A549 (cell line): ENCODE data around the gene ZNF730. TPM values are rescaled to one million over a fixed set of nuclear protein-coding genes. Genes with fewer than 3 reads are reported as not detected.
"Not testable (repeated sequence)": the region's sequence is repeated elsewhere in the genome, so short reads cannot be mapped to it uniquely, and the experiment has no call there.

Experiments
- ATAC-seq, 2 experiments: fragments of 200-7000 bp in 1 of 2; fragments of >200 bp in 1 of 2; cut with Nextera tagmentation in 1 of 2; cut with Tn5 transposase in 1 of 2; 3 replicates each; pipeline versions ENCODE4 v1.8.0 to v1.9.1; 2018 to 2020; ENCODE audit warnings: mild to moderate bottlenecking in 1 of 2, moderate library complexity in 1 of 2
- CTCF ChIA-PET: fragments of 300-600 bp; sonication (Branson Sonifier 250); formaldehyde crosslinking; extraction: SDS; loops from one replicate; lab custom pipeline; 2021; ENCODE audit warnings: antibody characterized with exemption, inconsistent platforms; lab: Yijun Ruan, JAX
- POLR2A ChIA-PET: fragments of 350-600 bp; formaldehyde crosslinking; extraction: SDS; loops from one replicate; lab custom pipeline; 2021; ENCODE audit warnings: antibody characterized with exemption, inconsistent platforms; lab: Yijun Ruan, JAX
- DNase-seq, 2 experiments: peaks; one replicate each; pipeline versions ENCODE4 v3.0.0 to v3.0.0-alpha.2; 2011 to 2016; ENCODE audit warnings: low read depth in 1 of 2, low spot score in 1 of 2
- FAIRE-seq: peaks from 2 replicates; lab custom pipeline; 2011; peaks lifted over from hg19 to GRCh38; lab: Jason Lieb, UNC
- H3K27ac ChIP-seq, 2 experiments: fragments of >200 bp; sonication (Bioruptor Twin); formaldehyde crosslinking; 3 replicates each; pipeline ENCODE4 v1.5.1; 2016 to 2017
- H3K4me1 ChIP-seq: fragments of >200 bp; sonication (Bioruptor Twin); formaldehyde crosslinking; 3 replicates; pipeline ENCODE4 v1.6.1; 2016
- H3K4me2 ChIP-seq: fragments of >200 bp; sonication (Bioruptor Twin); formaldehyde crosslinking; 3 replicates; pipeline ENCODE4 v1.6.1; 2016
- H3K4me3 ChIP-seq: fragments of >200 bp; sonication (Bioruptor Twin); formaldehyde crosslinking; 3 replicates; pipeline ENCODE4 v1.5.1; 2016
- H3K9me3 ChIP-seq: fragments of >200 bp; sonication (Bioruptor Twin); formaldehyde crosslinking; 3 replicates; pipeline ENCODE4 v1.6.1; 2016
- CHD4 ChIP-seq: fragments of 200-600 bp; sonication (generic); IDR thresholded peaks from 2 replicates; pipeline ENCODE4 v1.6.1; 2016; ENCODE audit warnings: antibody characterized with exemption, mild to moderate bottlenecking, borderline replicate concordance
- FOSL2 ChIP-seq, 2 experiments: fragments of 450-650 bp in 1 of 2; fragments of >200 bp in 1 of 2; sonication (Bioruptor Twin) in 1 of 2; formaldehyde crosslinking; IDR thresholded peaks; 2 replicates each; pipeline versions ENCODE4 v1.5.0 to v1.6.1; 2016 to 2020; ENCODE audit warnings: mild to moderate bottlenecking in 1 of 2, moderate library complexity in 1 of 2
- FOXS1 ChIP-seq: fragments of 250-450 bp; sonication (Bioruptor Pico); IDR thresholded peaks from 2 replicates; pipeline ENCODE4 v1.5.0; 2020; ENCODE audit warnings: mild to moderate bottlenecking, moderate library complexity
- HDAC2 ChIP-seq: fragments of 200-600 bp; sonication (generic); IDR thresholded peaks from 2 replicates; pipeline ENCODE4 v1.6.1; 2016
- HOXA7 ChIP-seq: fragments of 250-450 bp; sonication (Bioruptor Pico); IDR thresholded peaks from 2 replicates; pipeline ENCODE4 v1.5.0; 2020; ENCODE audit warnings: mild to moderate bottlenecking, moderate library complexity
- MAZ ChIP-seq: fragments of 150-350 bp; IDR thresholded peaks from 2 replicates; pipeline ENCODE4 v1.6.1; 2014; ENCODE audit warnings: antibody characterized with exemption, low read depth, low read length, borderline replicate concordance
- NFE2L2 ChIP-seq: fragments of 150-350 bp; conservative IDR thresholded peaks from 2 replicates; pipeline ENCODE4 v1.6.1; 2014; ENCODE audit warnings: low read length
- NR3C1 ChIP-seq: fragments of >200 bp; sonication (Bioruptor Twin); formaldehyde crosslinking; IDR thresholded peaks from 3 replicates; pipeline ENCODE4 v1.6.1; 2017
- POLR2A ChIP-seq: IDR thresholded peaks from 2 replicates; pipeline ENCODE4 v1.6.1; 2012; ENCODE audit warnings: mild to moderate bottlenecking, low read length
- RNF2 ChIP-seq: fragments of 200-600 bp; sonication (generic); IDR thresholded peaks from 2 replicates; pipeline ENCODE4 v1.6.1; 2016; ENCODE audit warnings: low read depth, mild to moderate bottlenecking, antibody characterized with exemption, moderate library complexity, borderline replicate concordance
- SREBF2 ChIP-seq: fragments of 450-650 bp; IDR thresholded peaks from 2 replicates; pipeline ENCODE4 v1.6.1; 2014; ENCODE audit warnings: mild to moderate bottlenecking, moderate library complexity
- TFCP2L1 ChIP-seq: fragments of 250-450 bp; sonication (Bioruptor Pico); IDR thresholded peaks from 2 replicates; pipeline ENCODE4 v1.5.0; 2021; ENCODE audit warnings: mild to moderate bottlenecking
- WGBS: methylation state at CpG from one replicate; pipeline ENCODE4 v1.1.6; 2017; ENCODE audit errors: missing lambda C conversion rate; 5-methylcytosine and 5-hydroxymethylcytosine counted together
- polyA plus RNA-seq, 4 experiments: library from polyadenylated mRNA; depleted of rRNA in 3 of 4; stranded (reverse); fragments of >200 nt; fragmentation: RNase III in 1 of 4; extraction: RNeasy Plus Mini Kit Qiagen cat#74134 plus additional on column Dnase treatment in 1 of 4; gene quantifications; 2 replicates in 3 of 4; 3 replicates in 1 of 4; pipeline ENCODE4 v1.2.3, GENCODE V29; 2011 to 2017
- TF ChIP-seq, protein P1 (sequence below): fragments of 200-600 bp; sonication (generic); IDR thresholded peaks from 2 replicates; pipeline ENCODE4 v1.6.1; 2016; ENCODE audit warnings: antibody characterized with exemption, mild to moderate bottlenecking, moderate library complexity
- TF ChIP-seq, protein P2 (sequence below): fragments of >200 bp; sonication (Bioruptor Twin); formaldehyde crosslinking; IDR thresholded peaks from 3 replicates; pipeline ENCODE4 v1.5.1; 2016
- TF ChIP-seq, protein P3 (sequence below): fragments of 250-450 bp; sonication (Bioruptor Pico); IDR thresholded peaks from 2 replicates; pipeline ENCODE4 v1.5.0; 2020; ENCODE audit warnings: low read depth, mild to moderate bottlenecking, moderate library complexity

Gene ZNF730
- polyA plus RNA-seq, 2 of the 4 experiments (the other 2 are of a cell fraction), result not detected

DNA sequence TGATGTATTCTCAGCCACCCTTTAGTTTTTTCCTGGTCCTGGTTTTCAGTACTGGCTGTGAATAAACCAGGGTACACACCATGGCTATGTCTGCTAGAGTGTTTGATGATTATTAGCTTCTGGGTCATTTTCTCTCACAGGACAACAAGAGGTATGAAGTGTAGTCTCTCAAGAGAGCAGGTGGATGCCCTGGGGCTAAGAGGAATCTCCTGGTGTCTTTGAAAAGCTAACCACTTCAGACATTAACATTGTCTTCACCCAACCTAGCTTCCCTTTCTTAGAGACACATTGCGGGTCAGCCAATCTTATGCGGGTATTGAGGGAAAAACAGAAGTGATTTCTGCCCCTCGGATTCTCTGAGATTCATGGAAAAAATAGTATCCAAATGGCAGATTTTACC, 1.6 kb downstream of the ZNF730 start (continued):
- TF ChIP-seq TFCP2L1 (CRISPR knock-in tag), result no peak

DNA sequence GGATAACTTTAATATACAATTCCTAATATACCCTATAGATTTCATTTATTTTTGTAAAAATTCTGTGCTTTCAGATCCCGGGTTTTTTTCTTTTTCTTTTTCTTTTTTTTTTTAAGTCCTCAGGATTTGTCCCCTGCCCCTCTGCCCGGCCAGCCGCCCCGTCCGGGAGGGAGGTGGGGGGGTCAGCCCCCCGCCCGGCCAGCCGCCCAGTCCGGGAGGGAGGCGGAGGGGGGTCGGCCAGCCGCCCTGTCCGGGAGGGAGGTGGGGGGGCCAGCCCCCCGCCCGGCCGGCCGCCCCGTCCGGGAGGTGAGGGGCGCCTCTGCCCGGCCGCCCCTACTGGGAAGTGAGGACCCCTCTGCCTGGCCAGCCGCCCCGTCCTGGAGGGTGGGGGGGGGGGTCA, 17.4 kb downstream of the ZNF730 start:
- peaks cover 47% of the 10 kb centered on the region for H3K9me3 ChIP-seq
- H3K4me2 ChIP-seq, ATAC-seq, H3K27ac ChIP-seq, CTCF ChIA-PET, FAIRE-seq, DNase-seq, H3K4me1 ChIP-seq, POLR2A ChIA-PET, H3K4me3 ChIP-seq: not testable (repeated sequence)
- 50% methylated on average over 2 of the region's 24 CpGs for WGBS

DNA sequence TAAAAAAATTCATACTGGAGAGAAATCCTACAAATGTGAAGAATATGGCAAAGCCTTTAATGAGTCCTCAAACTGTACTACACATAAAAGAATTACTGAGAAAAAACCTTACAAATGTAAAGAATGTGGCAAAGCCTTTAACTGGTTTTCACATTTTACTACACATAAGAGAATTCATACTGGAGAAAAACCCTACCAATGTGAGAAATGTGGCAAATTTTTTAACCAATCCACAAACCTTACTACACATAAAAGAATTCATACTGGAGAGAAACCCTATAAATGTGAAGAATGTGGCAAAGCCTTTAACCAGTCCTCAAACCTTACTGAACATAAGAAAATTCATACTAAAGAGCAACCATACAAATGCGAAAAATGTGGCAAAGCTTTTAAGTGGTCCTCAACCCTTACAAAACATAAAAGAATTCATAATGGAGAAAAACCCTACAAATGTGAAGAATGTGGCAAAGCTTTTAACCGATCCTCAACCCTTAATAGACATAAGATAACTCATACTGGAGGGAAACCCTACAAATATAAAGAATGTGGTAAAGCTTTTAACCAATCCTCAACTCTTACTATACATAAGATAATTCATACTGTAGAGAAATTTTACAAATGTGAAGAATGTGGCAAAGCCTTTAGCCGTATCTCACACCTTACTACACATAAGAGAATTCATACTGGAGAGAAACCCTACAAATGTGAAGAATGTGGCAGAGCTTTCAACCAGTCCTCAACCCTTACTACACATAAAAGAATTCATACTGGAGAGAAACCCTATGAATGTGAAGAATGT, 29.0 kb downstream of the ZNF730 start:
- H3K9me3 ChIP-seq, result peaks cover 52% of the 10 kb centered on the region
- DNase-seq (no peak), FAIRE-seq (no peak), ATAC-seq (no peak)
- H3K4me1 ChIP-seq, result no peaks in the 10 kb centered on the region
- CTCF ChIA-PET, result no interaction called here
- no peak overlapping the region for H3K27ac ChIP-seq
- 10% methylated on average over 3 of the region's 3 CpGs for WGBS
- H3K4me3 ChIP-seq, result no peak overlapping the region
- POLR2A ChIA-PET, result no interaction called here
- TF ChIP-seq NR3C1 (no peak), RNF2 (no peak), CHD4 (no peak), NFE2L2 (no peak), HOXA7 (no peak)
- TF ChIP-seq, protein P1, sequence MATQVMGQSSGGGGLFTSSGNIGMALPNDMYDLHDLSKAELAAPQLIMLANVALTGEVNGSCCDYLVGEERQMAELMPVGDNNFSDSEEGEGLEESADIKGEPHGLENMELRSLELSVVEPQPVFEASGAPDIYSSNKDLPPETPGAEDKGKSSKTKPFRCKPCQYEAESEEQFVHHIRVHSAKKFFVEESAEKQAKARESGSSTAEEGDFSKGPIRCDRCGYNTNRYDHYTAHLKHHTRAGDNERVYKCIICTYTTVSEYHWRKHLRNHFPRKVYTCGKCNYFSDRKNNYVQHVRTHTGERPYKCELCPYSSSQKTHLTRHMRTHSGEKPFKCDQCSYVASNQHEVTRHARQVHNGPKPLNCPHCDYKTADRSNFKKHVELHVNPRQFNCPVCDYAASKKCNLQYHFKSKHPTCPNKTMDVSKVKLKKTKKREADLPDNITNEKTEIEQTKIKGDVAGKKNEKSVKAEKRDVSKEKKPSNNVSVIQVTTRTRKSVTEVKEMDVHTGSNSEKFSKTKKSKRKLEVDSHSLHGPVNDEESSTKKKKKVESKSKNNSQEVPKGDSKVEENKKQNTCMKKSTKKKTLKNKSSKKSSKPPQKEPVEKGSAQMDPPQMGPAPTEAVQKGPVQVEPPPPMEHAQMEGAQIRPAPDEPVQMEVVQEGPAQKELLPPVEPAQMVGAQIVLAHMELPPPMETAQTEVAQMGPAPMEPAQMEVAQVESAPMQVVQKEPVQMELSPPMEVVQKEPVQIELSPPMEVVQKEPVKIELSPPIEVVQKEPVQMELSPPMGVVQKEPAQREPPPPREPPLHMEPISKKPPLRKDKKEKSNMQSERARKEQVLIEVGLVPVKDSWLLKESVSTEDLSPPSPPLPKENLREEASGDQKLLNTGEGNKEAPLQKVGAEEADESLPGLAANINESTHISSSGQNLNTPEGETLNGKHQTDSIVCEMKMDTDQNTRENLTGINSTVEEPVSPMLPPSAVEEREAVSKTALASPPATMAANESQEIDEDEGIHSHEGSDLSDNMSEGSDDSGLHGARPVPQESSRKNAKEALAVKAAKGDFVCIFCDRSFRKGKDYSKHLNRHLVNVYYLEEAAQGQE, result no peak
- H3K4me2 ChIP-seq, result no peak overlapping the region

DNA sequence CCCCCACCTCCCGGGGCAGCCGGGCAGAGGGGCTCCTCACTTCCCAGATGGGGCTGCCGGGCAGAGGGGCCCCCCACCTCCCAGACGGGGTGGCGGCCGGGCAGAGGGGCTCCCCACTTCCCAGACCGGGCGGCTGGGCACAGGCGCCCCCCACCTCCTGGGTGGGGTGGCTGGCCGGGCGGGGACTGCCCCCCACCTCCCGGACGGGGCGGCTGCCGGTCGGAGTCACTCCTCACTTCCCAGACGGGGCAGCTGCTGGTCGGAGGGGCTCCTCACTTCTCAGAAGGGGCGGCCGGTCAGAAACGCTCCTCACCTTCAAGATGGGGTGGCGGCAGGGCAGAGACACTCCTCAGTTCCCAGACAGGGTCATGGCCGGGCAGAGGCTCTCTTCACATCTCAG, 43.9 kb downstream of the ZNF730 start:
- peaks cover 7% of the 10 kb centered on the region; the same call in 2 of the 3 replicates for H3K9me3 ChIP-seq
- H3K4me1 ChIP-seq, result no peaks in the 10 kb centered on the region
- FAIRE-seq, result no peak
- ChIA-PET POLR2A (no interaction called here), CTCF (no interaction called here)
- H3K4me3 ChIP-seq, result no peak overlapping the region
- WGBS, result 62% methylated on average over 9 of the region's 23 CpGs
- TF ChIP-seq MAZ, result no peak
- no peak for TF ChIP-seq FOXS1 (CRISPR knock-in tag)
- no peak for TF ChIP-seq FOSL2 (IDR thresholded peaks at IDR 0.05)
- TF ChIP-seq FOSL2 (CRISPR knock-in tag; IDR thresholded peaks at IDR 0.05), result no peak
- TF ChIP-seq POLR2A, result no peak
- TF ChIP-seq, protein P1, result no peak
- TF ChIP-seq, protein P2, sequence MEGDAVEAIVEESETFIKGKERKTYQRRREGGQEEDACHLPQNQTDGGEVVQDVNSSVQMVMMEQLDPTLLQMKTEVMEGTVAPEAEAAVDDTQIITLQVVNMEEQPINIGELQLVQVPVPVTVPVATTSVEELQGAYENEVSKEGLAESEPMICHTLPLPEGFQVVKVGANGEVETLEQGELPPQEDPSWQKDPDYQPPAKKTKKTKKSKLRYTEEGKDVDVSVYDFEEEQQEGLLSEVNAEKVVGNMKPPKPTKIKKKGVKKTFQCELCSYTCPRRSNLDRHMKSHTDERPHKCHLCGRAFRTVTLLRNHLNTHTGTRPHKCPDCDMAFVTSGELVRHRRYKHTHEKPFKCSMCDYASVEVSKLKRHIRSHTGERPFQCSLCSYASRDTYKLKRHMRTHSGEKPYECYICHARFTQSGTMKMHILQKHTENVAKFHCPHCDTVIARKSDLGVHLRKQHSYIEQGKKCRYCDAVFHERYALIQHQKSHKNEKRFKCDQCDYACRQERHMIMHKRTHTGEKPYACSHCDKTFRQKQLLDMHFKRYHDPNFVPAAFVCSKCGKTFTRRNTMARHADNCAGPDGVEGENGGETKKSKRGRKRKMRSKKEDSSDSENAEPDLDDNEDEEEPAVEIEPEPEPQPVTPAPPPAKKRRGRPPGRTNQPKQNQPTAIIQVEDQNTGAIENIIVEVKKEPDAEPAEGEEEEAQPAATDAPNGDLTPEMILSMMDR, result no peak
- no peak for TF ChIP-seq HDAC2
- TF ChIP-seq SREBF2, result no peak
- TF ChIP-seq, protein P3, sequence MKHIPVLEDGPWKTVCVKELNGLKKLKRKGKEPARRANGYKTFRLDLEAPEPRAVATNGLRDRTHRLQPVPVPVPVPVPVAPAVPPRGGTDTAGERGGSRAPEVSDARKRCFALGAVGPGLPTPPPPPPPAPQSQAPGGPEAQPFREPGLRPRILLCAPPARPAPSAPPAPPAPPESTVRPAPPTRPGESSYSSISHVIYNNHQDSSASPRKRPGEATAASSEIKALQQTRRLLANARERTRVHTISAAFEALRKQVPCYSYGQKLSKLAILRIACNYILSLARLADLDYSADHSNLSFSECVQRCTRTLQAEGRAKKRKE, result no peak
- H3K4me2 ChIP-seq, result no peak overlapping the region
- no peak for DNase-seq
- no peak for ATAC-seq
- H3K27ac ChIP-seq, result no peak overlapping the region

DNA sequence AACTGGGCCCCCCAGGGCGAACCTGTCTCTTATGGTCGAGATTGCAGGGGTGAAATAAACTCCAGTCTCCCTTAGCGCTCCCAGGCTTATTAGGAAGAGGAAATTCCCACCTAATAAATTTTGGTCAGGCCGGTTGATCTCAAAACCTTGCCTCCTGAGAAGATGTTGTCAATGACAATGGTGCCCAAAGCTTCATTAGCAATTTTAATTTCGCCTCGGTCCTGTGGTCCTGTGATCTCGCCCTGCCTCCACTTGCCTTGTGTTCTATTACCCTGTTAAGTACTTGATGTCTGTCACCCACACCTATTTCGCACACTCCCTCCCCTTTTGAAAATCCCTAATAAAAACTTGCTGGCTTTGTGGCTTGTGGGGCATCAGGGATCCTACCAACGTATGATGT, 51.5 kb downstream of the ZNF730 start:
- CTCF ChIA-PET, FAIRE-seq: not testable (repeated sequence)

More for the DNA sequence above, 51.5 kb downstream of the ZNF730 start:
- POLR2A ChIA-PET, H3K27ac ChIP-seq, H3K4me1 ChIP-seq, H3K9me3 ChIP-seq, DNase-seq, ATAC-seq, H3K4me2 ChIP-seq, H3K4me3 ChIP-seq: not testable (repeated sequence)
- 13% methylated on average over 9 of the region's 9 CpGs for WGBS
